Measurements from ENCODE around the gene EFNA2.

EFNA2 gene

GRCh38 chr19:1250437-1251260 lies 35.0 kb upstream of the EFNA2 start:
- H4K91ac ChIP-seq (ENCODE audit: low read depth, low read length, poor library complexity), result peak overlapping the region; percentile 85
- peak overlapping the region; percentile 97 for H3K9ac ChIP-seq (ENCODE audit: low read depth, low read length, poor library complexity)
- peak overlapping the region; percentile 92 for H3K23ac ChIP-seq (ENCODE audit: low read depth, low read length, poor library complexity)
- no CpG with 5 or more reads among the region's 90 CpGs for WGBS, 2 donors (ENCODE audit: extremely low coverage in 2 of 2, insufficient read length in 2 of 2, insufficient replicate concordance in 1 of 2)
- no peak overlapping the region for H2BK12ac ChIP-seq (ENCODE audit: low read length)
- peak overlapping the region; percentile 35 for H2AFZ ChIP-seq (ENCODE audit: low read length)
- peaks cover 34 to 45% of the 10 kb centered on the region in 2 donors for H3K36me3 ChIP-seq (replicated peaks in 1 of 2; ENCODE audit: control insufficient read depth in 2 of 2, insufficient read depth in 2 of 2, low read length in 2 of 2)
- peak overlapping the region; percentile 38 for H3K14ac ChIP-seq (ENCODE audit: low read length)
- H3K27ac ChIP-seq (replicated peaks; ENCODE audit: low read length), result peak overlapping the region; percentile 85
- peak overlapping the region; percentile 76 for H2BK120ac ChIP-seq (ENCODE audit: low read depth, low read length)
- H2BK5ac ChIP-seq (ENCODE audit: low read length), result peak overlapping the region; percentile 99
- H3K4me1 ChIP-seq (ENCODE audit: control insufficient read depth in 2 of 2, insufficient read depth in 1 of 2, low read depth in 1 of 2, low read length in 2 of 2), result peaks cover 13 to 33% of the 10 kb centered on the region in 2 donors
- H3K18ac ChIP-seq (ENCODE audit: low read length), result peak overlapping the region; percentile 98
- H3K4ac ChIP-seq (ENCODE audit: low read length), result peak overlapping the region; percentile 37
- H2BK15ac ChIP-seq (ENCODE audit: low read length), result peak overlapping the region; percentile 99
- H2AK5ac ChIP-seq (ENCODE audit: low read depth, low read length), result peak overlapping the region; percentile 100
- H3K4me2 ChIP-seq (ENCODE audit: insufficient read depth, low read length, poor library complexity, severe bottlenecking), result peak overlapping the region; percentile 87
- peak overlapping the region; percentile 98 to 99 for H3K4me3 ChIP-seq (ENCODE audit: low read length in 2 of 2)
- peaks cover 32% of the 10 kb centered on the region for H3K79me1 ChIP-seq (ENCODE audit: low read depth, low read length)
- H3K27me3 ChIP-seq (ENCODE audit: control insufficient read depth in 3 of 3, insufficient read depth in 3 of 3, low read depth in 1 of 3, low read length in 3 of 3), result no peaks in the 10 kb centered on the region
- H3K9me3 ChIP-seq (replicated peaks in 1 of 2; ENCODE audit: control insufficient read depth in 2 of 2, insufficient read depth in 1 of 2, low read depth in 1 of 2, low read length in 2 of 2), result no peaks in the 10 kb centered on the region
- H4K8ac ChIP-seq (ENCODE audit: low read depth, low read length), result no peak overlapping the region
- DNase-seq (ENCODE audit: low spot score), result peak; percentile 93

GRCh38 chr19:1251330-1252220 lies 34.1 kb upstream of the EFNA2 start:
- Histone ChIP-seq H3K4me3 (ENCODE audit: low read length in 2 of 2) (peak overlapping the region; percentile 98 to 99), H2BK5ac (ENCODE audit: low read length) (peak overlapping the region; percentile 99), H2BK120ac (ENCODE audit: low read depth, low read length) (peak overlapping the region; percentile 76), H3K14ac (ENCODE audit: low read length) (peak overlapping the region; percentile 94), H3K36me3 (replicated peaks in 1 of 2; ENCODE audit: control insufficient read depth in 2 of 2, insufficient read depth in 2 of 2, low read length in 2 of 2) (peaks cover 41 to 53% of the 10 kb centered on the region in 2 donors), H2AK5ac (ENCODE audit: low read depth, low read length) (peak overlapping the region; percentile 100), H3K18ac (ENCODE audit: low read length) (peak overlapping the region; percentile 98), H2BK12ac (ENCODE audit: low read length) (peak overlapping the region; percentile 7), H3K79me1 (ENCODE audit: low read depth, low read length) (peaks cover 33% of the 10 kb centered on the region), H3K27ac (replicated peaks; ENCODE audit: low read length) (peak overlapping the region; percentile 83), H4K8ac (ENCODE audit: low read depth, low read length) (no peak overlapping the region), H3K27me3 (ENCODE audit: control insufficient read depth in 3 of 3, insufficient read depth in 3 of 3, low read depth in 1 of 3, low read length in 3 of 3) (no peaks in the 10 kb centered on the region), H3K4me2 (ENCODE audit: insufficient read depth, low read length, poor library complexity, severe bottlenecking) (peak overlapping the region; percentile 87), H3K9ac (ENCODE audit: low read depth, low read length, poor library complexity) (peak overlapping the region; percentile 95), H3K4me1 (ENCODE audit: control insufficient read depth in 2 of 2, insufficient read depth in 1 of 2, low read depth in 1 of 2, low read length in 2 of 2) (peaks cover 6 to 27% of the 10 kb centered on the region in 2 donors), H2AFZ (ENCODE audit: low read length) (no peak overlapping the region), H3K4ac (ENCODE audit: low read length) (peak overlapping the region; percentile 95), H3K23ac (ENCODE audit: low read depth, low read length, poor library complexity) (peak overlapping the region; percentile 92), H3K9me3 (replicated peaks in 1 of 2; ENCODE audit: control insufficient read depth in 2 of 2, insufficient read depth in 1 of 2, low read depth in 1 of 2, low read length in 2 of 2) (no peaks in the 10 kb centered on the region), H2BK15ac (ENCODE audit: low read length) (peak overlapping the region; percentile 99), H4K91ac (ENCODE audit: low read depth, low read length, poor library complexity) (peak overlapping the region; percentile 85)
- no peak for DNase-seq (ENCODE audit: low spot score)
- no CpG with 5 or more reads among the region's 41 CpGs for WGBS, 2 donors (ENCODE audit: extremely low coverage in 2 of 2, insufficient read length in 2 of 2, insufficient replicate concordance in 1 of 2)

- Histone ChIP-seq H3K27ac (replicated peaks; ENCODE audit: low read length) (peak overlapping the region; percentile 49), H4K91ac (ENCODE audit: low read depth, low read length, poor library complexity) (no peak overlapping the region), H4K8ac (ENCODE audit: low read depth, low read length) (no peak overlapping the region), H2BK120ac (ENCODE audit: low read depth, low read length) (peak overlapping the region; percentile 76), H3K18ac (ENCODE audit: low read length) (peak overlapping the region; percentile 71), H3K23ac (ENCODE audit: low read depth, low read length, poor library complexity) (peak overlapping the region; percentile 92), H3K4me3 (ENCODE audit: low read length in 2 of 2) (peak overlapping the region; percentile 61 to 98), H2BK15ac (ENCODE audit: low read length) (no peak overlapping the region), H3K14ac (ENCODE audit: low read length) (no peak overlapping the region), H3K79me1 (ENCODE audit: low read depth, low read length) (peaks cover 33% of the 10 kb centered on the region), H3K4ac (ENCODE audit: low read length) (no peak overlapping the region), H2AK5ac (ENCODE audit: low read depth, low read length) (peak overlapping the region; percentile 100), H3K27me3 (ENCODE audit: control insufficient read depth in 3 of 3, insufficient read depth in 3 of 3, low read depth in 1 of 3, low read length in 3 of 3) (no peaks in the 10 kb centered on the region), H3K9me3 (replicated peaks in 1 of 2; ENCODE audit: control insufficient read depth in 2 of 2, insufficient read depth in 1 of 2, low read depth in 1 of 2, low read length in 2 of 2) (no peaks in the 10 kb centered on the region), H3K36me3 (replicated peaks in 1 of 2; ENCODE audit: control insufficient read depth in 2 of 2, insufficient read depth in 2 of 2, low read length in 2 of 2) (peaks cover 47 to 61% of the 10 kb centered on the region in 2 donors), H2AFZ (ENCODE audit: low read length) (no peak overlapping the region), H3K4me2 (ENCODE audit: insufficient read depth, low read length, poor library complexity, severe bottlenecking) (peak overlapping the region; percentile 87), H2BK12ac (ENCODE audit: low read length) (no peak overlapping the region), H3K9ac (ENCODE audit: low read depth, low read length, poor library complexity) (no peak overlapping the region), H3K4me1 (ENCODE audit: control insufficient read depth in 2 of 2, insufficient read depth in 1 of 2, low read depth in 1 of 2, low read length in 2 of 2) (peaks cover 9 to 29% of the 10 kb centered on the region in 2 donors), H2BK5ac (ENCODE audit: low read length) (peak overlapping the region; percentile 99)
- WGBS, 2 donors (ENCODE audit: extremely low coverage in 2 of 2, insufficient read length in 2 of 2, insufficient replicate concordance in 1 of 2), result no CpG with 5 or more reads among the region's 30 CpGs
- no peak for DNase-seq (ENCODE audit: low spot score)
These were observed 33.4 kb upstream of the EFNA2 start for GRCh38 chr19:1252221-1252820.

All from neuronal stem cell (in vitro differentiated cells).